Heart left ventricle (tissue), 13 donors: ENCODE measurements around the gene HOXC10.

ENCODE experiments used
- CTCF ChIP-seq, 12 donors: fragments of 200-600 bp; sonication (generic) in 4 of 12; IDR thresholded peaks; one replicate each; pipeline versions ENCODE4 v1.5.0 to v1.8.0; 2018 to 2022; ENCODE audit warnings: antibody characterized with exemption in 12 of 12, mild to moderate bottlenecking in 5 of 12
- POLR2A ChIP-seq, 2 donors: fragments of 450-650 bp; IDR thresholded peaks; one replicate each; pipeline ENCODE4 v1.6.1; 2017; ENCODE audit warnings: antibody characterized with exemption in 2 of 2, mild to moderate bottlenecking in 2 of 2, moderate library complexity in 2 of 2
- donor health status: ischemic (EF 13 %, LVEDD 7.1; RV severe dilation, severe dysfunction).
- donor health status: DM: no; HTN: yes; CAD: no.
- donor health status: DM: no; HTN: no; CAD: no.
- donor health status: ischemic (EF 25% LVEDD 6.9; RV normal size, moderate dysfunction).
- donor health status: ischemic (EF 25% LVEDD 5.7; RV mildly dilated, moderate dysfunction).
- donor health status: ischemic (EF 35%, LVEDD 5.7; RV mildly dilated, moderate dysfunction).
- donor health status: nonischemic (EF 11% LVEDD 7.7; RV severe dilation, severe dysfunction).
- donor health status: DM: yes; HTN: yes; CAD: no.
- donor health status: PGD.
- donor health status: ischemic (EF 29% LVEDD 5.4; RV normal size, mild dysfunction).
- donor health status: nonischemic (EF 23%, LVEDD 6.1; RV moderate dilation, normal function).

- TF ChIP-seq POLR2A (IDR thresholded peaks at IDR 0.05) (no peak), CTCF (IDR thresholded peaks at IDR 0.05) (no peak)
Observed at GRCh38 chr12:53949631-53950436, 35.1 kb upstream of the HOXC10 start.
